Breast epithelium (tissue), 3 donors: Measurements from ENCODE around the gene TEAD2.

Source experiments
- CTCF ChIP-seq, 3 donors: fragments of 450-650 bp; IDR thresholded peaks; one replicate each; pipeline ENCODE4 v1.5.1; 2016 to 2017; ENCODE audit warnings: antibody characterized with exemption in 3 of 3, mild to moderate bottlenecking in 3 of 3, moderate library complexity in 3 of 3
- POLR2A ChIP-seq: fragments of 450-650 bp; IDR thresholded peaks from one replicate; pipeline ENCODE4 v1.6.1; 2016; ENCODE audit warnings: antibody characterized with exemption, mild to moderate bottlenecking, moderate library complexity

- TF ChIP-seq CTCF (IDR thresholded peaks at IDR 0.05), result no peak
- no peak for TF ChIP-seq POLR2A
Observed at GRCh38 chr19:49407079-49407478, 44.9 kb upstream of the TEAD2 start.
